GM12801 (cell line): ENCODE data around the gene NUP210.

Experiments
- TF ChIP-seq, protein P1 (sequence below): IDR thresholded peaks from one replicate; pipeline ENCODE4 v1.5.1; 2011; ENCODE audit warnings: control low read depth; ENCODE audit not compliant: insufficient read length; ENCODE audit errors: extremely low read depth

Gene NUP210

DNA sequence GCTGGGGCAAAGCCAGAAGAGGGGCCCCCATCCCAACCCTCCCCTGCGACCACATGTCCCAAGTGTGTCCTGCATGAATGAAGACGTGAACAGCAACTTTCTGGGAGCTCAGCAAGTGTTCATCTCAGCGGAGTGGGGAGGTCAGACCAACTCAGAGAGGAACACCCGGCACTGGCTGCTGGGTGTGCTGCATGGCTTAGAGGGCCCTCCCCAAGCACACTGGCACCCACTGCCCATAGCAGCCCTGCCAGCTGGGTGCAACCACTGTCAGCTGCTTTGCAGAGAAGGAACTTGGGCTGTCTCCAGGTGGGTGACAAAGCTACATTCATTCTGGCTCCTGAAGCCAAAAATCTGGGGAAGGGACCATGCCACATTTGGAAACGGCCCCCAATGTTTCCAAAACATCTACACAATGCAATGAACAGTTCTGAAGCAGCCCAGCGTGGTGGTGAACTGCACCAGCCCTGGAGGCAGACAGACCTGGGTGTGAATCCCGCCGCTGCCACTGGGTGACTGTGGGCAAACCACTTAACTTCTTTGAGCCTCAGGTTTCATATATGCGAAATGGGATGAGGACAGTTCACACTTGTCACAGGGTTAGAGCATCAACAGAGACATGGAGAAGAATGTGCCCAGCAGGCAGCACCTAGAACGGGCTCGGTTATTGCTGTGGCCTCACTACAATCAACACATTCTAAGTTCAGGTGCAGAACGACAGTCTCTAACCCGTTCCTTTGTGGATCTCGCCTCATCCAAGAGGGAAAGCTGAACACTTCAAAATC is 145.4 kb downstream of the NUP210 start:
- TF ChIP-seq, protein P1, sequence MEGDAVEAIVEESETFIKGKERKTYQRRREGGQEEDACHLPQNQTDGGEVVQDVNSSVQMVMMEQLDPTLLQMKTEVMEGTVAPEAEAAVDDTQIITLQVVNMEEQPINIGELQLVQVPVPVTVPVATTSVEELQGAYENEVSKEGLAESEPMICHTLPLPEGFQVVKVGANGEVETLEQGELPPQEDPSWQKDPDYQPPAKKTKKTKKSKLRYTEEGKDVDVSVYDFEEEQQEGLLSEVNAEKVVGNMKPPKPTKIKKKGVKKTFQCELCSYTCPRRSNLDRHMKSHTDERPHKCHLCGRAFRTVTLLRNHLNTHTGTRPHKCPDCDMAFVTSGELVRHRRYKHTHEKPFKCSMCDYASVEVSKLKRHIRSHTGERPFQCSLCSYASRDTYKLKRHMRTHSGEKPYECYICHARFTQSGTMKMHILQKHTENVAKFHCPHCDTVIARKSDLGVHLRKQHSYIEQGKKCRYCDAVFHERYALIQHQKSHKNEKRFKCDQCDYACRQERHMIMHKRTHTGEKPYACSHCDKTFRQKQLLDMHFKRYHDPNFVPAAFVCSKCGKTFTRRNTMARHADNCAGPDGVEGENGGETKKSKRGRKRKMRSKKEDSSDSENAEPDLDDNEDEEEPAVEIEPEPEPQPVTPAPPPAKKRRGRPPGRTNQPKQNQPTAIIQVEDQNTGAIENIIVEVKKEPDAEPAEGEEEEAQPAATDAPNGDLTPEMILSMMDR, result no peak

DNA sequence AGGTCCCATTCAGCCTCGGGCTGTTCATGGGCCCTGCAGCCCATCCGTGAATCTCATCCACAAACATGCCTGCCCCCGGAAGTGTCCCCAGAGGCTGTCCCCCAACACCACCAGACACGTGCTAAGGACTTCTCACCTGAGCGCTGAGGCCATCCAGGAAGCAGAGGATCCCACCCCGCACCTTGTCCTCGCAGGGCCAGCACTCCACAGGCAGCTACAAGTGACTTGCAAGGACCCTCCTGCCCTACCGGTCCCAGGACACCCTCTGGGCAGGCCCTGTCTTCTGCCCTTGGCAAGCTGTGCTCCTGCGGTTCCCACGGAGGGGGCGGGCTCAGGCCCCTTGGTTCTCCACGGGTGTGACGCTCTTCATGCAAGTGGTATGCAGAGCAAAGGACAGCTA is 146.0 kb downstream of the NUP210 start:
- TF ChIP-seq, protein P1, result no peak

DNA sequence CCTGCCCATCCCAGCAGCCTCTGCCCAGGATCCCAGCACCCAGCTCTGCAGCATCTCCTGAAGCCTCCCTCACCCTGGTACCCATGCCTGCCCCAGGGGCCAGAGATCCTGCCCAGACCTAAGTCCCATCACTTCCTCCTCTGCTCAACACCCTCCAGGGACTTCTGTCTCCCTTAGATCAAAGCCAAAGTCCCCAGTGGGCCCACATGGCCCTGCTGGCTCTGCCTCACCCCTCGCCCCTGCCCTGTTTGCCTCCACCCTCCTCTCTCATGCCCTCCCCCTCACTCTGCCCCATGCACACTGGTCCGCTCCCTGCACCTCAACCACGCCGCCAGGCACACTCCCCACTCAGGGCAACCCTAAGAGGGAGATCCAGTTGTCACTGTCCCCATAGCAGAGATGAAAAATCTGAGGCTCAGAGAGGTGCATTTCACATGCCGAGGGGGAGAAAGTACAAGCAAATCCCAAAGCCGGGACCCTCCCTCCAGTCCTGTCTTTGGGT is 146.5 kb downstream of the NUP210 start:
- TF ChIP-seq, protein P1, result no peak

DNA sequence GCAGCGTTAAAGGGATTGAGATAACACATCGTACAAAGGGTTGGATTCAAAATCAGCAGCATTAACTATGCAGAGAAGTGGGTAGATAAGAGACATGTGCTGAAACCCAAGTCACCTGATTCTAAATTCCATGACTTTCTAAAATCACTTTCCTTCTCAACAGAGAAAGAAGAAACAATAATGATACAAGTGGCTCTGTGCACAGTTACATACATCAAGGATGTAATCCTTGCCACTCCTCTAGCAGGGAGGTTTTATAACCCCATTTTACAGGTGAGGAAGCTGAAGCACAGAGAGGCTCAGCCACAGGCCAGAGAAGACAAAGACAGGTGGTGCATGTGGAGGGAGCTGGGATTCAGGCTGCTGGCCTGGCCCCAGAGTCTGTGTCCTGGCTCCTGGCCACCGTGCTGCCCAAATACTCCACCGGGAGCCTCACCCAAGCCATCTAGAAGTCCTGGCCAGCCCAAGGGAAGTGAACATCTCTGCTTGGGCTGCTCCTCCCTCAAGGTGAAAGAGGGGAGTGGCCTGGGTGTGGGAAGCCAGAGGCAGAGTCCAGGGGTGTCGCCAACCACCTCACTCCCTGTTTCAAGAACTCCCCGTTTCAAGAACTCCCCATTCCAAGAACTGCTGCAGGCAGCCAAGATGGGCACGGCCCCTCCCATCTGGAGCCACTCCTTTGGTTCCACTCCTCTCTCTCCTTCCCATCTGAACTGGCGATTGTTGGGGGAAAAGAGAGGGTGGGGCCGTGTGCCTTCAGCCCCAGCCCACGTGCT is 147.1 kb downstream of the NUP210 start:
- TF ChIP-seq, protein P1, result no peak

DNA sequence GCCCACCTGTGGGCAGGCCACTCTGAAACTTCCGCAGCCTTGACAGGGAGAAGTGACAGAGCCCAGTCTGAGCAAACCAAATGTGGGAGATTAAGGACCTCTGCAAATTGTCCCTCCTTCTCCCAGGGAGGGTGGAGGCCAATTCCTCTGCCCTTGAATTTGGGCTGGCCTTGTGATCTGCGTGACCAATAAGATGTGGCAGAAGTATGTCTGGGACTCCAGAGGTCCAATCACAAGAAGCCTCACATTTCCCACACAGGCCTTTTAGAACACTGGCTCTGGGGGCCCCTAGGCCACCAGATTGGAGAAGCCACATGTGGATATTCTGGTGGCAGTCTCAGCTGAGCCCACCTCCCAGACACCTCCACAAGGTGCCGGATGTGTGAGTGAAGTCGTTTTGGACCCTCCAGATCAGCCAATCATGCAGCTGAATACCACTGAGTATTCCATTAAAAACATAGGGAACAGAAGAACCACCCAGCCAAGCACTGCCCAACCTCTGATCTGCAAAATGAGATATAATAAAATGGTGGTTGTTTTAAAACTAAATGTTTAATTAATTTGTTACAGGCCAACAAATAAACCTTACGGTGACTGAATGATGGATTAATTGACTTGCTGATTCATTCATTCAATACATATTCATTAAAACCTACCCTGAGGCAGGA is 150.3 kb downstream of the NUP210 start:
- TF ChIP-seq, protein P1, result no peak

DNA sequence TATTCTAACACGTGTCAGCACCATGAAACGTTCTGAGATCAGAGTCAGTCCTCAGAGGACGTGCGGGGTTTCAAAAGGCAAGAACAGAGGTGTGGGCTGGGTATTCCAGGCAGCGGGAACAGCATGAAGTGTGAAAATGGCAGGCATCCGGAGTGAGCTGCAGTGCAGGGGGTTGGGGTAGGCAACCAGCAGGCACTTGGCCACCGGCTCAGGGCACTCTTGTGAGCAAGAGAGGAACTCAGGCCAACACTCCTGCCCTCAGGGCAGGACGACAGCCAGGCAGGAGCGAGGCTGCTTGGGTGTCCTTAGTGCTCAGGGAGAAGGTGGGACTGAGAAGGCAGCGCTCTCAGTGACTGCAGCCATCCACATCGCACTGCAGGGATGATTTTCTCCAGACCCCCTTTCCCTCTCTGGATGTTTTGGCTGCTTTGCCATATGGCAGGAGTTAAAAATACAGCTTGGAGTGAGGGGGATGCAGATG is 151.1 kb downstream of the NUP210 start:
- TF ChIP-seq, protein P1, result no peak

DNA sequence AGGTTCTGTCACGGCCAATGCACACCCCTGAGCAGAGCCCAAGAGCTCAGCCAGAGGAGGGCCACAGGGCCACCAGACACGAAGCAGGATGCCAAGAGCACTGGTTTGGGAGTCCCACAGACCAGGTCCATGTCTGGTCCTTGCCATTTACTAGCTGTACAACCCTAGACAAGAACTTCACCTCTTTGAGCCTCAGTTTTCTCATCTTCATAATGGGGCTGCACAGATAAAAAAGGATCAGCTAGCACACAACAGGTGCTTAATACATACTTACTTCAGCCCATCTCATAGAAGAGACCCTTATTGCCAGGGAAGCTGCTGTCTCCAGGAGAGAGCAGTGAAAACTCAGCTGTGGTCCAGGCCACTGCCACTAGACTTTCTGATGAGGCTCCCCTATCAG is 152.0 kb downstream of the NUP210 start:
- TF ChIP-seq, protein P1, result no peak
